ENCODE measurements around the gene OTOP1.
"Not testable (repeated sequence)": the region's sequence is repeated elsewhere in the genome, so short reads cannot be mapped to it uniquely, and the experiment has no call there.

Gene OTOP1

GRCh38 chr4:4160956-4161665, 65.6 kb downstream of the OTOP1 start:
- DNase-seq, result not testable (repeated sequence)

- DNase-seq, result not testable (repeated sequence)
Measured at GRCh38 chr4:4145622-4146021, 81.1 kb downstream of the OTOP1 start.

- not testable (repeated sequence) for DNase-seq
Measured at GRCh38 chr4:4143376-4143775, 83.4 kb downstream of the OTOP1 start.

- not testable (repeated sequence) for DNase-seq
Measured at GRCh38 chr4:4142679-4143078, 84.0 kb downstream of the OTOP1 start.

DNA sequence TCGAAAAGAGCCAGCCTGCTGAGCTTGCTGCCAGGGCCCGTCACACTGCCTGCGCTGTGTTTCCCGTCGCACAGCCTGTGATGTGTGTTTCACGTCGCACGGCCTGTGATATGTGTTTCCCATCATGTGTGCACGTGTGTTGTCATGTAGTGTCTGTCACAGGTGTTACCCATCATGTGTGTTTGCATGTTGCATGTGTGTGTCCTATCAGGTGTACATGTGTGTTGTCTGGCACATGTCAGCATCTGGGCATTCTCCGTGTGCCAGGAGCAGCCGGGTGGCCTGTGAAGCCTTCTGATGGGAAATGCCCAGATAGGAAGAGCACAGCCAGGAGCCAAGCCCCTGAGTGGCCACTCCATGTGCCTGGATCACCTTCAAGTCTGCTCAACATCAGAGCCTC, 85.5 kb downstream of the OTOP1 start:
- DNase-seq, result not testable (repeated sequence)

Data from activated effector memory CD4-positive, alpha-beta T cell treated with Interleukin-2 at 50 U/mL for 16 hours (primary cell).